HG03354 (cell line): ENCODE results near the gene TRAPPC3L.

Experiments used
- ATAC-seq: cut with Tn5 transposase; IDR thresholded peaks from one replicate; pipeline ENCODE4 v1.9.1; 2021; ENCODE audit warnings: mild to moderate bottlenecking; ENCODE audit not compliant: unreplicated experiment, poor library complexity, severe bottlenecking

TRAPPC3L gene

GRCh38 chr6:116449565-116449964, 95.9 kb downstream of the TRAPPC3L start:
- ATAC-seq = no peak

DNA sequence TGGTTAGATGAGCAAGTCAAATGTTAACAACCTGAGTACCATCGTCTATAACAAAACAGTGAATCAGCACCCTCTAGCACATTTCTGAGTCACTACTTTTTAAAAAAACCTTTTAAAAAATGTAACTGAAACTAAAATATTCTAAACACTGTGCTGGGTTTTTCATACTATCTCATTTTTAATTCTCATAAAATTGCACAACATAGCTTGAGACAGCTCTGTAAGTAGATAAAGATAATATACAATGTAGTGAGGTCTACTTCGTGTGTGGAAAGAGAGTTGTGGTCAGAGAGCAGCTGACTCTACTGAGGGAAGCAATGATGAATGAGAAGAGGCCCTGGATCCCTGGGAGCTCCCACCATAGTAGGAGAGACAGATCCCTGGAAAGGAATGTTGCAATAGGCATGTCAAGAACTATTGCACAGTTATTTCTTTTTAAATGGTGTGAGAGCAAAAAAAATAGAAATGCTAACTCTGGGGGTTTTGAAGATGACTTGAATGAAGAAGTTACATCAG, 97.9 kb downstream of the TRAPPC3L start:
- ATAC-seq = no peak

DNA sequence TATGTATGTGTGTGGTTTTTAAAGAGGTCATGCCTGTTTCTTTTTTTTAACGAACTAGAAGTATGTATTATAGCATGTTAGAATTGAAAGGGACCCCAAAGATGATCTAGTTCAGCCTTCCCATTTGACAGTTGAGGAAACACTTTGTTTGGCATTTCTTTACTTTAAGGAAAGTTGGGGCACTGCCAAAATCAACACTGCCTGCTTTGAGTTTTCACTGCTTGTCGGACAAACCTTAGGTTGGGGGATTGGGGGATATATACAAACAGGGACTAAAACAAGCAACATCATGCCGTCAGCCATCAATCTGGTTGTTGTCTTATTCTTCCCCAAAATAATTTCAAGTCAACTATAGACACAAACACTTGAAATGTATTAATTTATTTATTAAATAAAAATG, 98.4 kb downstream of the TRAPPC3L start:
- ATAC-seq = no peak

DNA sequence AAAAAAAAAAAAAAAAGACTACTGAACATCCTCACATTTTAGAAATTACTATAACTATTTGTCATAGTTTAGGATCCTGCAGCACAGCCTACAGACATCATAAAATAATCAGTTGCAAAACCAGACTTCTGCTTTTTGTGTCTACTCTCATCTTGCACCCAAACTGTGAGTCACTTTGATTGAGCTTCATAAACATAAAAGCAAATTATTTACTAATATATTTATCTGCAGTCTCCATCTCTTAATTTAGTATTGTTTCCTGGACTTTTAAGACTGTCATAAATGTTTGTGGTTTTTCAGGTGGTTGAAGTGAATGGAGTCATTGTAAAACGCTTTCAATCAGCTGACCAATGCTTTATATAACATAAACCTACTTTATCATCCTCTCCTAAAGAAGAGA, 99.1 kb downstream of the TRAPPC3L start:
- ATAC-seq = no peak

DNA sequence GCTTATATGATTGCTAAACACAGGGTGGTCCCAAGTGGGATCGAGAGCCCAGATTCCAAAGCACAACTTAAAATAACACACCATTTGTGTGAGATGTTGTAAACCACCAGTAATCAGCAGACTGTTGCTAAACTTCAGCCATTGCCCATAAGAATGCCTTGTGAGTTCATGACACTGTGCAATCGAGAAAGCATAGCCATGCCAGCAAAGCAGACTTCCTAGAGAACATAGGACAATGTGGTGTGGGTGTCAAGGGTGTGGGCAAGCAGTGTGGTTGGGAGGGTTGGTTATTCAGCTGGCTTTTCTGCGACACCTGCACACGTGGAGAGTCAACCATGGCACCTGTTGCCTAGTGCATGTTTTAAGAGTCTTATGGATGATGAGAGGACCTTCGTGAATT, 100.4 kb downstream of the TRAPPC3L start:
- ATAC-seq = no peak
